HG02970 (cell line): ENCODE measurements around the gene TTC33.

Source experiments
- ATAC-seq: cut with Tn5 transposase; IDR thresholded peaks from one replicate; pipeline ENCODE4 v1.9.1; 2021; ENCODE audit warnings: mild to moderate bottlenecking, moderate library complexity, moderate number of reproducible peaks; ENCODE audit not compliant: unreplicated experiment, low FRiP score

Gene TTC33

DNA sequence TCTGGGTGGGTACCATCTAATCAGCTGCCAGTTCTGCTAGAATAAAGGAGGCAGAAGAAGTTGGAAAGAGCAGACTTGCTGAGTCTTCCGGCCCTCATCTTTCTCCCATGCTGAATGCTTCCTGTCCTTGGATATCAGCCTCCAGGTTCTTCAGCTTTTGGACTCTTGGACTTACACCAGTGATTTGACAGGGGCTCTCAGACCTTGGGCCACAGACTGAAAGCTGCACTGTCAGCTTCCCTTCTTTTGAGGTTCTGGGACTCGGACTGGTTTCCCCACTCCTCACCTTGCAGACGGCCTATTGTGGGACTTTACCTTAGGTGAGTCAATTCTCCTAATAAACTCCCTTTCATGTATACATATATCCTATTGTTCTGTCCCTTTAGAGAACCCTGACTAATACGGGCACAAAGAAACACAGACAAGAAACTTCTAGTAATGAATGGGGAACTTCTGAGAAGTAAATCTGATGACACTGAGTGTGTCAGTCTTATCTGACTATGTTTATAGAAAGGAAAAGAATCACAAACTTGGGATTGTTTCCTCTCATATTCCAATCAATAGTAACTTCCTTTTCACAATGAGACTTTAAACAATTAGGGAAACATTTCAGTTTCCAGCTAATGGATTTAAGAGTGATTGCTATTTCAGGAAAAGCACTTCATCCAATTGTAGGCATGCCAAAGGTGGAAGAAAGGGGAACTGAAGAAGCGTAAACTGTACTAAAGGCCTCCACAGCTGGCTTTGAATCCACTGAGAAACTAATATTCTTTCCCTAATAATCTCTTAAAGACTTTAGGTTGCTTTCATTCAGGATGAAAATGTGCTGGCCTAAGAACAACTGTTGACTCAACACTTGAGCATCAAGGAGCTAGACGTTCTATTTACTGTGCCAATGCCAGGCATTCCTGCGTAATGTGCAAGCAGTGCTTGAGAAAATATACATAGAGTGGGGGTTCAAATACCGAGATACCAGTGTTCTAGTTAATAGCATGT, 204.0 kb downstream of the TTC33 start:
- ATAC-seq, result no peak

DNA sequence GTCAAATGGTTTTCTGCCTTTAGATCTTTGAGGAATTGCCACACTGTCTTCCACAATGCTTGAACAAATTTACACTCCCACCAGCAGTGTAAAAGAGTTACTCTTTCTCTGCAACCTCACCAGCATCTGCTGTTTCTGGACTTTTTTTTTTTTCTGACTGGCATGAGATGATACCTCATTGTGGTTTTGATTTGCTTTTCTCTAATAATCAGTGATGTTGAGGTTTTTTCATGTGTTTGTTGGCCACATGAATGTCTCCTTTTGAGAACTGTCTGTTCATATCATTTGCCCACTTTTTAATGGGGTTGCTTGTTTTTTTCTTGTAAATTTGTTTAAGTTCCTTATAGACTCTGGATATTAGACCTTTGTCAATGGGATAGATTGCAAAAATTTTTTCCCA, 205.3 kb downstream of the TTC33 start:
- ATAC-seq, result no peak

DNA sequence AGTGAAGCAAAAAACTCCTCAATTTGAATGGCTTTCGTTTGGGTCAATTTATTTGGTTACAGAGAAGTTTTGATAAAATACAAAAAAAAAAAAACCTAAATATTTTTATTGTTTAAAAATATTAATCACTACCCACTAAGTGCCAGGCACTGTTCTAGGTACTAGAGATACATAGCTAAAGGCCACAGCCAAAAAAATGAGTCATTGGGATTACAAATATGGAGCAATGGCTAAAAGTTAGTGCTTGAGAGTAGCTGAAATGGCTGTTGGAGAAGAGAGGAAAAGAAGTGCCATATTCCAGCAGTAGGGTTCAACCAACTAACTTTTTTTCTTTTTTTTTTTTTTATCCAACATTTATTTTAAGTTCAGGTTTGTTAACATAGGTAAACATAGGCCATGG, 206.1 kb downstream of the TTC33 start:
- ATAC-seq, result no peak

DNA sequence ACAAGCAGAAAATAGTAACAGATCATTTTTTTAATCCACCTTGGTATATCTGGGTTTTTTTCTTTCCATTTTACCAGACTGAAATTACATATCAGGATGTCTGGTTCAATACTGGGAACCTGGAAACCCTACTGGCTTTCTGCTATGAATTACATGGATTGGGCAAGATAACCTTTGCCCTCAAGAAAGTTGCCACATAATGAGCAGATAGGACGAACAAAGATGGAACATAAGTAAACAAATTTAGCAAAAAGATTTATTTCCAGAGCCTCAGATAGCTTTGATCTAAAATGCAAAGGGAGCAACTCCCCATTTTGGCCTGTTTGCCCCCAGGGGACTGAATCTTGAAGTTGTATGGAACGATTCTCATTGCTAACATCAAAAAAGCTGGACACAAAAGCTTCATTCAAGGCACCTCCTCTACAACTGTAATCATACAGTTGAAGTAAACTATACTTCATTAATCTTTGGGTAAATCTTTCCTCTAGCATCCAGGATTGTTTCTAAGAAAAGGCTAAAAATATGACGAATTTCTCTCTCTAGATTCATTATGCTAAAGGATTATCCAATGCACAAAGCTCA, 207.7 kb downstream of the TTC33 start:
- no peak for ATAC-seq

DNA sequence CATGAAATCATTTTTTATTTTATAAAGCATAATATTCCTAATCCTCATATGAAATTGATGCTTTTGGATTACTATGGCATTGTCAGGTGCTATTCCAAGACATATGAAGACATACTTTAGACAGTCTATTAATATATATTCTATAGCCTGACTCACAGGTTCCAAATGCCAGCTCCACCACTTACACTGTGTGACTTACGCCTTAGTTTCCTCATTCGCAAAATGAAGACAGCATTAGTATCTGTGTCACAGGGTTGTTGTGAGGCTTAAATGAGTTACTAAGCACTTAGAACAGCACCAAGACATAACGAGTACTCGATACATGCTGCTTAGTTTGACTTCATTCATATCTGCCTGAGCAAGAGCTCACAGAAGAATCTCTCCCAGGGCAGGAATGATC, 208.2 kb downstream of the TTC33 start:
- ATAC-seq, result no peak

DNA sequence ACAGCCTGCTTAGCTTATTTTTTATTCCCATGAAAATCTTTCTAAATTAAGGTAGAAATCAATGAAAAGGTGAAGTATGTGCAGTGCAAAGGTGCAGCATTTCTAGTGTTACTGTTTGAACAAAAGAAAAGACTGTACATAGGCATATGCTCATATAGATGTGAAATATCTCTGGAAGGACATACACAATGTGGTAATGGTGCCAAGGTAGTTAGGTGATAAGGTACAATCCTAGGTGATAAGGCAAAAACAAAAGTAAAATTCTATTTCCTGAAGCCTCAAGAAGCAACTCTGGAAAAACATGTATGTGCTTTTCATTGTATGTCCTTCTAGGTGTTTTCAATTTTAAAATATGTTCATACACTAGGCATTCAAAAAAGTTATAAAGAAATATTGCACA, 215.5 kb downstream of the TTC33 start:
- ATAC-seq, result no peak

DNA sequence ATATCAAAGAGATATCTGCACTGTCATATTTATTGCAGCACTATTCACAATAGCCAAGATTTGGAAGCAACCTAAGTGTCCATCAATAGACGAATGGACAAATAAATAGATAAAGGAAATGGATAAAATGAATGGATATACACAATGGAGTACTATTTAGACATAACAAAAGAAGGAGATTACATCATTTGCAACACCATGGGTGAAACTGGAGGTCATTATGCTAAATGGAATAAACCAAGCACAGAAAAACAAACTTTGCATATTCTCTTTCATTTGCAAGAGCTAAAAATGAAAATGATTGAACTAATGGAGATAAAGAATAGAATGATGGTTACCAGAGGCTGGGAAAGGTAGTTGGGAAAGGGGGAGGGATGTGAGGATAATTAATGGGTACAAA, 231.1 kb downstream of the TTC33 start:
- no peak for ATAC-seq

DNA sequence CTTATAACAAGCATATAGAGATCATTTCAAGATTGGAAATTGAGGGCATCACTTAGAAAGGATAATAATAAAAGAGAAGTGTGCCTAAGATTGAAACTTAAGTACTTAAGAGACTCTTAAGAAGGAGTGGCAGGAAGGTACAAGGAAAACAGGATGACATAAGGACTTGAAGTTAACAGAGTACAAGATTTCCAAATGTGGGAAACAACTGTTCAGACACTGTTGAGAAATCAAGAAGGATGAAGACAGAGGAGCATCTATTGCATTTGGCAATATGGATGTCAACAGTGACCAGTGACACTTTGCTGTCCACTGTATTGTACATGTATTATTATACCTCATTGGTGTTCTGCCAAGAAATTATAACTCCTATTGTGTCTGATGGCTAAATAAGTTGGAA, 233.8 kb downstream of the TTC33 start:
- no peak for ATAC-seq

DNA sequence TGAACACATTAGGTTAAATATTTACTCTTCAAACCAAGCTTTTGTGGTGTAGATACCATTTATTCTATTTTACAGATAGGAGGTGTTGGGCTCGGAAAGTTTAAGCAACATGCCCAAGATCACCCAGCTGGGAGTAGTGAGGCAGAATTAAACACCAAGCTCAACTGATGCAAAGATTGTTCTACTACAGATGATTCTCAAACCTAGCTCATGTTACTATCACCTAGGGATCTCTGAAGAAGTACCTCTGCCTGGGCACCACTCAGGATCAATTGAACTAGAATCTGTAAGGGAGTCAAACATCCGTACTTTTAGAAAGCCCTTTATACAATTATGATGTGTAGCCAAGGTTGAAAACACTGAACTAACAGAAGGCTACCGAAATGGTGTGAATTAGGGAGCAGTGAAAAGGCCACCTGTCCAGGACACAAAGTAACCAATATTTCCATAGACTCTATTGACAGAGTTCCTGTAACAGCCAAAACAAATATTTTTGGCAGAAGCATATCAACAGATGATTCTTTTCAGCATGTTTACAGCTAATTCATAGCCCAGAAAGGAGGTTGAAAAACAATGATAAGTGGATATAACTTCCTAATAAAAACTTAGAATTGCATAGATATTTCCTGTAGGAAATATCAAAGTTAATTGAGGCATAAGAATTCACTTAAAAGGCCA, 234.5 kb downstream of the TTC33 start:
- no peak for ATAC-seq

DNA sequence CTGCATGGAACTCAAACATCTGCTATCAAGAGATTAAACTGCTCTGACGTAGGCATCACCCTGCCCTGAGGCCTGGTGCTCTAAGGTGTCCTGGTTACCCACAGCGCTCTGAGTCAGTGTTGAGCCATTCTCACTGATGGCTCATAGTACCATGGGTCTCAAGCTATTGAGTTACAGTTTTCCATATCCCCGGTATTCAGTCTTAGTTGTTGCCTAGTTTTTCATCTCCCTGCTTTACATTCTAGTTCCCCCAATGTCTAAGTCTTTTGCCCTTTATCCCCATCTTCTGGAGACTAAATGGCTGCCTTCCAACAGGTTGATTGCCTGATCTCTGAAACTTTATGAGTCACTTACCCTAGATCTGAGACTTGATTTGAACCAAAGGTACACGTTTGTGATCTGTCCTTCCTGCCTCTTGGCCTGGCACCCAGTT, 237.3 kb downstream of the TTC33 start:
- ATAC-seq, result no peak

DNA sequence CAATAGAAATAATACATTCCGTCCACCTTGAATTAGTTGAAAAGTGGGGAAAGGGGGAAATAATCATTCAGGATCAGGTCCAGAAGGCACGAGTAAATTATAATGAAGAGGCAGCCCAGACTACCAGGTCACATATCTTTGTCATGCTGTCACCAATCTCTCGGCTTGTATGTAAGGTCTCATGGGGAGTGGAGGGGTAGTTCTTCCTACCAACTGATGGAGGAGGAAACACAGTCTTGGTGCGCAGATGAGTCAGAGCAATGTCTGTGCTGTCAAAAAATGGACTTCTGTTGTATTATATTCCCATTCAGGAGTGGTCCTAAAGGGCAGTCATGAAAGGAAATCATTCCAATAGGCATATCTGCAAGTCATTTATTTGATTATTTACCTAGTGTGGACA, 240.3 kb downstream of the TTC33 start:
- ATAC-seq, result no peak

DNA sequence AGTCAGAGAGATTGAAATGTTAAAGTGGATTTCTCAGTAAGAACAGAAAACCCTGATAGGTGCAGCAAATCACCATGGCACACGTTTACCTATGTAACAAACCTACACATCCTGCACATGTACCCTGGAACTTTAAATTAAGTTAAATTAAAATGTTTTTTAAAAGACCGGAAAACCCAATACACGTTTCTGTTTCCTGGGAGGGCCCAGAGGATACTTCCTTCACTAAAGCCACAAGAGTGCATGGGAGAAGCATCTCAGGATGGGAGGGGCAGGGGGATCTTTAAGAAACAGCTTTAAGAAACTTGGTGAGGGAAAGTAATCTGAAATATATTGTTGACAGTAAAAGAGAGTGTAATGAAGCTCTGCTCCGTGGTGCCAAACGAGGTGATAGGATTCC, 240.8 kb downstream of the TTC33 start:
- no peak for ATAC-seq

DNA sequence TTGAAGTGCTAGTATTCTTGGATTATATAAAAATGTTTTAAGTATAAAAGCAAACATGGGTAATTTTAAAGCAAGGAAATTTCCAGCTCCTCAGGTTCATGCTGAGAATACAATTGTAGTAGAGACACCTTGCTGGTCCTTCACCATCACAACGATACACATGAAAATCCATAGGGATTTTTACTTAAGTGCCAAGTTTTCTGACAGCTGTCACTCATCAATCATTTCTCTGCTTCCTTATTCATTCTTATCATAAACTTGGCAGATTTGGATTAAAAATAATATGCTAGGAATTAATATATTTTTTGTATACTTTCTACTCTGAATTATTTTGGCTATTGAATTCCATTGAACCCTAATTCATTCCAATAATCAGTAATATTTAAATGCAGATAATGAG, 244.0 kb downstream of the TTC33 start:
- ATAC-seq, result no peak

DNA sequence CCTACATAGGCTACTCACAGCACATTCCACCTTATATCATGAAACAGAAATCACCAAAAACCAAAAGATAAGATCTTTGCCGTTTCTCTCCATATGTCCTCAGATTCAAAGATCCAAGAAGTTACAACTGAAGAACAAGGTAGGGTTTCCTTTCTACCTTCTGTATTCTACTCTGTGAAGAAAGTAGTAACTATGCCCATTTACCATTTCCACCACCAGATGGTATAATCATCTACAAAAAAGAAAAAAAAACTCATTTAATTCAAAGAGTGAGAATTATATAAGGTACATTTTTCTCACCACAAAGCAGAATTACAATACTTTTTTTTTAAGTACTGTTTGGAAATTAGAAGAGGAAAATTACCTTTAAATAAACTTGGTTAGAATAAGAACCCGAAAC, 248.7 kb downstream of the TTC33 start:
- no peak for ATAC-seq

DNA sequence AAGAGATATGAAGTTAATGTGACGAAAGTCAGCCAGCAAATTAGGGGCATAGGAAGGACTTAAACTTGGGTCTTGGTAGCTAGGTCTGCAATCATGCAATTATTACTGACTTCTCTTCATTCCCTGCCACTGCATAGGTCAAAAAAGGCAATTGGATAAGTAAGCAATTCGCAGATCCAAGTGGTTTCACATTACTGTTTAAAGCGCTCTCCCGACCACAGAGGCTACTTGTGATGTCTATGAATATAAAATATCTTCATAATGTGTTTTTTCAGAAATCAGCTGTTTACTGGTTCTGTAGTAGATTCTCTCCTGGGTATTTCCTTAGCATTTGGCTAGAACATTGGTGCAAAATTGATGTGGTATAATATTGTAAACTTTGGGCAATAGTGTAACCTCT, 250.7 kb downstream of the TTC33 start:
- no peak for ATAC-seq

DNA sequence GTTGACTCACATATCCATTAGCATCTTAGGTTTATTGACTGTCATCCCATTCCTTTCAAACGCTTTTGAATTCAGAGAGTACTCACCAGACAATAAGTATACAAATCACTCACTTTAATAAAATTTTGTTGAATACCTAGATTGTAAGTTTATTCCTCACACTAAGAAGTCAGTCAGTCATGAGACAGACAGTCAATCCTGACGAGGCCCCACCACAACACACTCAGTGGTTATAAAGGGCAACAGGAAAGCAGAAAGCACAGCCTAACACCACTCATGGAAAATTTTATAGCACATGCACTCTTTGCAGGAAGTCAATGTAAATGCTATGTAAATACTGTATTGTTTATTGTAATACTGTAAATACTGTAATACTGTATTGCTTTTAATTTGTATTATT, 252.3 kb downstream of the TTC33 start:
- no peak for ATAC-seq

DNA sequence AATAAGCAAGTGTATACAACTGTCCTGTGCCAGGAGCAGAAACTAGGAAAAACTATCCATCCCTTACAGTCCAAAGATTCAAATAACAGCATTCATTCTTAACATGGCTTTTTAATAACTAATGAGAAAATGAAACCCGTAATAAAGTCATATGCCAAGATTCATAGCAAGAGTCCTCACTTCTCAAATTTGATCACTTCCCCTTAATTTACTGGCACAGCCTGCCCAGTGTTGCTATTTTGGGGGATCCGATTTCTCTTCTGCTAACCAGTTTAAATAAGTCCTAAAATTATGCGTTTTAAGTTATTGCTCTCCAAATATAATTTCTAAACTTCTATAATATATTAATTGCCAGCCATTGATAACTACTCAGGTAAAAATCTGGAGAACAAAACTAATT, 253.0 kb downstream of the TTC33 start:
- ATAC-seq, result peak; percentile 53

DNA sequence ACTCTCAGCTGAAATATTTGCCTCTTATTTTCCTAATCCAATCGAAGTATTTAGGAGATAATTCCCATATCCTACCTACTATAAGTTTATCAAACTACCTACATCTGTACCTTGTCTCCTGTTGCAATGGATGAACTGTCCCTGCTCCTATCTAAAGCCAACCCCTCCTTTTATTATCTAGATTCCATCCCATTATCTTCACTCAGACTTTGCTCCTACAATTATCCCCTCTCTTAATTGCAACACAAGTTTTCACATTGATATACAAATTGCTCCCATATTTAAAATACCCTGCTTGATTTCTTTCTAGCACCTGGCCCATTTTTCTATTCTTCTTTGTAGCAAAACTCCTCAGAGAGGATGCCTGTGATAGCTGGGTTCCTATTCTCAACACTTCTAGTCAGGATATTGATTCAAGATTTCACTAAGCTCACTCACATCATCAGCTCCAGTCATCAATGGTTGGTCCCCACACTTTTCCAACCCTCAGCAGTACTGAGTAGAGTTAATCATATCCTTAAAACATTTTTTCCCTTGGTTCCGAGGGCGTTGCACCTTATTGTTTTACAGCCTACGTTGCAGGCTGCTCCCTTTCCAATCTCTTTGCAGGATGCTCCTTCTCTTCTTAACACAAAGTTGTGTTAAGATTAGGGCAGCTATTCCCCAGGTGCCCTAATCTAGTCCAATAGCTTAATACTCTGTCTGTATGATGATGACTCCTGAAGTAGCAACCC, 253.9 kb downstream of the TTC33 start:
- ATAC-seq, result no peak

DNA sequence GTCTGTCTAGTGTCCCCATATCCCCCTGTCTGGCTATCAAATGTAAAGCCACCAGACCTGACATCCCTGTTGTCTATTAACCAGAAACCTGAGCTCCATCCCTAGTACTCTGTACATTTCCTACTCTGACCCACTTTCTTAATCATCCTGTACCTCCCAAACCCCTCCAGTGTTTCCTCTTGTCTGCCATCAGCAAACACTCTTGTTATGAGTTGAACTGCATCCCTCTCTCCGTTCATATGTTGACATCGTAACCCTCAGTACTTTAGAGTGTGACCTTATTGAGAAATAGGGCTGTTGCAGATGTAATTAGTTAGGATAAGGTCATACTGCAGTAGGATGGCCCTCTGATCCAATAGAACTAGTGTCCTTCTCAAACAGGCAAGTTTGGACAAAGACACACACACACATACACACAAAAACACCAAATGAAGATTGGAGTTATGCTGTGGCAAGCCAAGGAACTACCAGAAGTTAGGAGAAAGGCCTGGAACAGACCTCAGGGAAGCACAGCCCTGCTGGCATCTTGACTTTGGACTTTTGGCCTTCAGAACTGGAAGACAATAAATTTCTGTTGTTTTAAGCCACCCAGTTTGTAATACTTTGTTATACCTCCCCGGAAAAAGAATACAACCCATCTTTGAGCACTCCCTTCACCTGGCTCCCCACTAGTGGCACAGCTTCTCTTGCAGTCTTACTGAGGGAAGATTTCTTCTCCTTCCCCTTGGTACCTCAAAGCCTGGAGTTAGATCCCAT, 256.1 kb downstream of the TTC33 start:
- no peak for ATAC-seq

DNA sequence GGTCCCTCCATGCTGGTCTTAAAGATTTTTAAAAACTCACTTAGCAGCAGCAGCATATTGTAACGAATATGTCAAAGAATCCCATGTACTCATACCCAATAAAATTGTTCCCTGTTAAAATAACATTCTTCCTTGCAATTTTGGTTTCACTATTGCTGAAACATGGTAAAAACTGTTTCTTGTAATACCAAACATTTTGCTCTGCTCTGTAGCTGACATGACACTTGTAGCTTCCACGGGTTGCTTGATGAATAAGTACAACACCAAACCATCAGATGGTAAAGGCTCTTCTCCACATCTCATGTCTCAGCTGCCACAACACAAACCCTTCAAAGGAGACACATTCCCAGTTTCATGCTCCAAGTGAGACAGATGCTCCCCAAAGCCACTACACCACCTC, 256.8 kb downstream of the TTC33 start:
- no peak for ATAC-seq
